Esophagus squamous epithelium (tissue), 5 donors: ENCODE measurements around the gene VCAN. TPM values are rescaled to one million over a fixed set of nuclear protein-coding genes. Genes with fewer than 3 reads are reported as not detected.

Experiments
- DNase-seq: peaks from one replicate; lab custom pipeline; 2025; lab: John Stamatoyannopoulos, UW
- H3K27ac ChIP-seq, 4 donors: fragments of 200-600 bp; sonication (generic); one replicate each; pipeline ENCODE4 v1.5.1; 2016 to 2019; ENCODE audit warnings: mild to moderate bottlenecking in 1 of 4
- H3K27me3 ChIP-seq, 4 donors: fragments of 200-600 bp; sonication (generic); 1 replicate in 3 of 4; 2 replicates in 1 of 4; pipeline versions ENCODE4 v1.5.1 to v1.6.0; 2017 to 2021; ENCODE audit warnings: antibody characterized with exemption in 1 of 4
- H3K36me3 ChIP-seq, 3 donors: fragments of 200-600 bp; sonication (generic); one replicate each; pipeline ENCODE4 v1.5.1; 2016 to 2019
- H3K4me1 ChIP-seq, 3 donors: fragments of 200-600 bp; sonication (generic); one replicate each; pipeline ENCODE4 v1.5.1; 2017 to 2019
- H3K4me3 ChIP-seq, 4 donors: fragments of 200-600 bp; sonication (generic); 1 replicate in 3 of 4; 2 replicates in 1 of 4; pipeline ENCODE4 v1.5.1; 2016 to 2019; ENCODE audit warnings: mild to moderate bottlenecking in 2 of 4, moderate library complexity in 1 of 4
- H3K9me3 ChIP-seq, 3 donors: fragments of 200-600 bp; sonication (generic); one replicate each; pipeline ENCODE4 v1.5.1; 2016 to 2019
- POLR2A ChIP-seq, 4 donors: fragments of 450-650 bp; IDR thresholded peaks; one replicate each; pipeline ENCODE4 v1.6.1; 2017; ENCODE audit warnings: antibody characterized with exemption in 4 of 4, mild to moderate bottlenecking in 4 of 4, moderate library complexity in 3 of 4
- WGBS, 2 donors: methylation state at CpG; one replicate each; pipeline ENCODE4 v1.1.5; 2018; 5-methylcytosine and 5-hydroxymethylcytosine counted together
- intact Hi-C: fragments of 100-400 bp; cut with DNase I; formaldehyde crosslinking; loops from one replicate; pipeline ENCODE4 v1.15.0; 2022
- total RNA-seq, 4 donors: library from RNA; depleted of rRNA; stranded (reverse); fragments of >200 nt; gene quantifications; one replicate each; pipeline ENCODE4 v1.1.0, GENCODE V29; 2016
- TF ChIP-seq, protein P1 (sequence below), 6 experiments: fragments of 450-650 bp in 4 of 6; fragments of 200-600 bp in 2 of 6; sonication (generic) in 2 of 6; IDR thresholded peaks; one replicate each; pipeline ENCODE4 v1.5.1; 2016 to 2019; ENCODE audit warnings: antibody characterized with exemption in 6 of 6, mild to moderate bottlenecking in 4 of 6, moderate library complexity in 4 of 6
- donor health status: DM: yes; HTN: yes; CAD: no.

VCAN gene
- total RNA-seq, result 10 to 100 TPM in 1 of 4 donors, 1 to 10 TPM in 2, under 1 TPM in 1; 0.30 to 36.1 (median 7.2) TPM

DNA sequence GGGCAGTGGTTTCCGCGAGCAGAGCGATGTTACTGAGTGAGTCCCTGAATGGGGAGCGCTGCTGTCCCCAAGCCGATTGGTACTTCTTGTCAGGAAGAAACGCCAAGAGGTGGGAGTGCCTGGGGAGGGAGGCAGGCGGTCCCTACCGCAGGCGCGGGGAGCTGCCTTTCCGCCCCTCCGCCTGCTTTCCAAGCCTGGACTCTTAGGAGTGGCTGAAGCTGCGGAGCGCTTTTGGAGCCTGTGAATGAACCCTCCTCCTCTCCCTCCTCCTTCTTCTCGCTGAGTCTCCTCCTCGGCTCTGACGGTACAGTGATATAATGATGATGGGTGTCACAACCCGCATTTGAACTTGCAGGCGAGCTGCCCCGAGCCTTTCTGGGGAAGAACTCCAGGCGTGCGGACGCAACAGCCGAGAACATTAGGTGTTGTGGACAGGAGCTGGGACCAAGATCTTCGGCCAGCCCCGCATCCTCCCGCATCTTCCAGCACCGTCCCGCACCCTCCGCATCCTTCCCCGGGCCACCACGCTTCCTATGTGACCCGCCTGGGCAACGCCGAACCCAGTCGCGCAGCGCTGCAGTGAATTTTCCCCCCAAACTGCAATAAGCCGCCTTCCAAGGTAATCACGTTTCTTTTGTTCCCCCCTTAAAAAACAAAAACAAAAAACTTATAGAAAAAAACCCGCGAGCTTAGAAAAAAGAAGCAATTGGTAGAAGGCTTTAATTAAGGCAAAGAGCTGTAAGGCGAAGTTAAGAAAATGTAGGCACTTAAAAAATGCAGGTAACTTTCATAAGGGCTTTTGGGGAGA lies at the start of gene VCAN:
VCAN (plus strand) TSS at position 340 of the 808 bp plus-strand sequence. CDS start 11,775 bp downstream, outside the sequence.
- H3K4me3 ChIP-seq, result peak within 1 kb of the TSS; percentile 26 to 69 (median 44)
- no peak for DNase-seq
- intact Hi-C loops, result no loop called here
- TF ChIP-seq, protein P1, sequence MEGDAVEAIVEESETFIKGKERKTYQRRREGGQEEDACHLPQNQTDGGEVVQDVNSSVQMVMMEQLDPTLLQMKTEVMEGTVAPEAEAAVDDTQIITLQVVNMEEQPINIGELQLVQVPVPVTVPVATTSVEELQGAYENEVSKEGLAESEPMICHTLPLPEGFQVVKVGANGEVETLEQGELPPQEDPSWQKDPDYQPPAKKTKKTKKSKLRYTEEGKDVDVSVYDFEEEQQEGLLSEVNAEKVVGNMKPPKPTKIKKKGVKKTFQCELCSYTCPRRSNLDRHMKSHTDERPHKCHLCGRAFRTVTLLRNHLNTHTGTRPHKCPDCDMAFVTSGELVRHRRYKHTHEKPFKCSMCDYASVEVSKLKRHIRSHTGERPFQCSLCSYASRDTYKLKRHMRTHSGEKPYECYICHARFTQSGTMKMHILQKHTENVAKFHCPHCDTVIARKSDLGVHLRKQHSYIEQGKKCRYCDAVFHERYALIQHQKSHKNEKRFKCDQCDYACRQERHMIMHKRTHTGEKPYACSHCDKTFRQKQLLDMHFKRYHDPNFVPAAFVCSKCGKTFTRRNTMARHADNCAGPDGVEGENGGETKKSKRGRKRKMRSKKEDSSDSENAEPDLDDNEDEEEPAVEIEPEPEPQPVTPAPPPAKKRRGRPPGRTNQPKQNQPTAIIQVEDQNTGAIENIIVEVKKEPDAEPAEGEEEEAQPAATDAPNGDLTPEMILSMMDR (IDR thresholded peaks at IDR 0.05), result no peak
- peak in 1 of 4 donors; percentile 62 for TF ChIP-seq POLR2A (IDR thresholded peaks at IDR 0.05)
- peak within 1 kb of the TSS; percentile 29 to 81 (median 54) for H3K27ac ChIP-seq
- peaks cover 0 to 96% (median 13%) of the 10 kb centered on the region in 4 donors for H3K27me3 ChIP-seq
- 1 to 5% methylated on average over 24 to 35 of the region's 43 CpGs for WGBS, 2 donors
- no peaks in the 10 kb centered on the region for H3K9me3 ChIP-seq
- no peaks in the 10 kb centered on the region for H3K36me3 ChIP-seq
- peaks cover 20 to 46% (median 20%) of the 10 kb centered on the region in 3 donors for H3K4me1 ChIP-seq

DNA sequence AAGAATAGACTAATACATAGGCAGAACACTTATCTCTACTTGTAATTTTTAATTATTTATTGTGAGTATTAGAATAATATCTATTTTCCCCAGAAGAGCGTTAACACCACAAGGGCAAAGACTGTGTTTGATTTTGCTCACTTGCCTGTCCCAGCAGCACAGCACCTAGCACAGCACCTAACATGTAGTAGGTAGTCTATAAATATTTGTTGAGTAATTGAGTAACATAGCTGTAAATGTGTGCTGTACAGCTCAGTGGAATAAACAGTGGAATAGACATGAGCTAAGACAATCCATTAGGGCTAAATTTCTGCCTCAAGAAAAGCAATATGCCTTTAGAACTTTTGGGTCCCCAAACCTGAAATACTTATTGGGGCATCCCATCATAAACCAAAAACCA lies 49.3 kb upstream of the VCAN start:
- Histone ChIP-seq H3K27ac (no peak overlapping the region), H3K27me3 (no peaks in the 10 kb centered on the region), H3K4me3 (no peak overlapping the region), H3K36me3 (no peaks in the 10 kb centered on the region), H3K4me1 (no peaks in the 10 kb centered on the region), H3K9me3 (no peaks in the 10 kb centered on the region)
- TF ChIP-seq POLR2A (IDR thresholded peaks at IDR 0.05), result no peak
- TF ChIP-seq, protein P1 (IDR thresholded peaks at IDR 0.05), result no peak
- 93 to 100% methylated on average over 1 of the region's 1 CpG for WGBS, 2 donors
- intact Hi-C loops, result no loop called here
- DNase-seq, result no peak

DNA sequence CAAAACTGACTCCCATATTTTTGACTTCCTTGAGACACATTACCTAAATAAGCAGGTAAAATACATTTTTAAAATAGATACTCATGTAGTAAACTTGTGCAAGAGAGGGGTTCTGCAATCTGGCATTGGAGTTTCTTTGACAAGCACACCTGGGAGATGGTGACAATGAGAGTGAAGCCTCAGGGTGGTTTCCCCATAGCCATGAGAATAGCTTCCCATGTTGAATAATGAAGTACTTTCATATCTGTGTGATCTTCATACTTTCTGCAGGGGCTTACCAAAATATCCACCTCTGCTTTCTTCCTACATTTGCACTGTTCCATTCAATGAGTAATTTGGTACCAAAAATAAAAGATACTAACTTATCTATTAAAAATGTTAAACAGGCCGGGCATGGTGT lies 44.7 kb upstream of the VCAN start:
- intact Hi-C loops, result no loop called here
- 100% methylated on average over 1 of the region's 1 CpG for WGBS, 2 donors
- no peak for DNase-seq

GRCh38 chr5:83428126-83428525 lies 43.4 kb upstream of the VCAN start:
- TF ChIP-seq, protein P1 (IDR thresholded peaks at IDR 0.05), result no peak
- TF ChIP-seq POLR2A (IDR thresholded peaks at IDR 0.05), result no peak
- Histone ChIP-seq H3K4me1 (no peaks in the 10 kb centered on the region), H3K36me3 (no peaks in the 10 kb centered on the region), H3K4me3 (no peak overlapping the region), H3K27ac (no peak overlapping the region), H3K27me3 (no peaks in the 10 kb centered on the region), H3K9me3 (no peaks in the 10 kb centered on the region)
- WGBS, 2 donors, result 88 to 91% methylated on average over 1 of the region's 1 CpG
- no peak for DNase-seq
- intact Hi-C loops, result no loop called here

More for the DNA sequence above, 44.7 kb upstream of the VCAN start:
- Histone ChIP-seq H3K36me3 (no peaks in the 10 kb centered on the region), H3K9me3 (no peaks in the 10 kb centered on the region), H3K27ac (no peak overlapping the region), H3K4me3 (no peak overlapping the region), H3K4me1 (no peaks in the 10 kb centered on the region), H3K27me3 (no peaks in the 10 kb centered on the region)
- TF ChIP-seq, protein P1 (IDR thresholded peaks at IDR 0.05), result no peak
- no peak for TF ChIP-seq POLR2A (IDR thresholded peaks at IDR 0.05)

GRCh38 chr5:83428890-83429289 lies 42.7 kb upstream of the VCAN start:
- DNase-seq, result no peak
- no peaks in the 10 kb centered on the region for H3K36me3 ChIP-seq
- H3K4me1 ChIP-seq, result no peaks in the 10 kb centered on the region
- H3K4me3 ChIP-seq, result no peak overlapping the region
- no peak overlapping the region for H3K27ac ChIP-seq
- 86 to 90% methylated on average over 6 of the region's 6 CpGs for WGBS, 2 donors
- intact Hi-C loops, result no loop called here
- TF ChIP-seq POLR2A (IDR thresholded peaks at IDR 0.05), result no peak
- TF ChIP-seq, protein P1 (IDR thresholded peaks at IDR 0.05), result no peak
- no peaks in the 10 kb centered on the region for H3K27me3 ChIP-seq
- no peaks in the 10 kb centered on the region for H3K9me3 ChIP-seq
